DLD1 (cell line): ENCODE measurements around the gene SIN3B.

ENCODE experiments used
- in situ Hi-C: cut with HindIII; loops from 2 replicates; pipeline ENCODE4 v1.10.0; 2017; ENCODE audit warnings: low sequenced_read_pairs

SIN3B gene

GRCh38 chr19:16887353-16888265, 58.4 kb downstream of the SIN3B start:
- in situ Hi-C loops, result no loop called here

- in situ Hi-C loops, result no loop called here
These were observed 59.6 kb downstream of the SIN3B start, which contains the start of gene F2RL3 for GRCh38 chr19:16888629-16889365. Gene F2RL3, plus strand, starts transcription at chr19:16888999. Its CDS starts 191 bp downstream, at chr19:16889190.

GRCh38 chr19:16889366-16889882, 60.2 kb downstream of the SIN3B start:
- in situ Hi-C loops, result no loop called here

- in situ Hi-C loops, result no loop called here
These were observed 60.8 kb downstream of the SIN3B start for GRCh38 chr19:16889883-16890460.

- in situ Hi-C loops, result no loop called here
These were observed 61.4 kb downstream of the SIN3B start for GRCh38 chr19:16890461-16891184.

- in situ Hi-C loops, result no loop called here
These were observed 62.6 kb downstream of the SIN3B start for GRCh38 chr19:16891696-16892382.

GRCh38 chr19:16892436-16892835, 63.2 kb downstream of the SIN3B start:
- in situ Hi-C loops, result no loop called here

GRCh38 chr19:16892868-16893685, 63.9 kb downstream of the SIN3B start:
- in situ Hi-C loops, result no loop called here

- in situ Hi-C loops, result no loop called here
These were observed 64.4 kb downstream of the SIN3B start for GRCh38 chr19:16893686-16893989.

GRCh38 chr19:16894080-16894479, 64.9 kb downstream of the SIN3B start:
- in situ Hi-C loops, result no loop called here

- in situ Hi-C loops, result no loop called here
These were observed 66.4 kb downstream of the SIN3B start for GRCh38 chr19:16895467-16896145.

- in situ Hi-C loops, result no loop called here
These were observed 67.2 kb downstream of the SIN3B start for GRCh38 chr19:16896146-16897028.

- in situ Hi-C loops, result no loop called here
These were observed 68.0 kb downstream of the SIN3B start for GRCh38 chr19:16897029-16897855.

- in situ Hi-C loops, result no loop called here
These were observed 68.6 kb downstream of the SIN3B start for GRCh38 chr19:16897856-16898161.

GRCh38 chr19:16898361-16899015, 69.3 kb downstream of the SIN3B start:
- in situ Hi-C loops, result no loop called here

- in situ Hi-C loops, result no loop called here
These were observed 70.4 kb downstream of the SIN3B start for GRCh38 chr19:16899566-16900075.
